Measurements from ENCODE around the gene ELMO1.
A peak's percentile ranks its signal among the peaks of the same experiment; 100 is the strongest.

Gene ELMO1

DNA sequence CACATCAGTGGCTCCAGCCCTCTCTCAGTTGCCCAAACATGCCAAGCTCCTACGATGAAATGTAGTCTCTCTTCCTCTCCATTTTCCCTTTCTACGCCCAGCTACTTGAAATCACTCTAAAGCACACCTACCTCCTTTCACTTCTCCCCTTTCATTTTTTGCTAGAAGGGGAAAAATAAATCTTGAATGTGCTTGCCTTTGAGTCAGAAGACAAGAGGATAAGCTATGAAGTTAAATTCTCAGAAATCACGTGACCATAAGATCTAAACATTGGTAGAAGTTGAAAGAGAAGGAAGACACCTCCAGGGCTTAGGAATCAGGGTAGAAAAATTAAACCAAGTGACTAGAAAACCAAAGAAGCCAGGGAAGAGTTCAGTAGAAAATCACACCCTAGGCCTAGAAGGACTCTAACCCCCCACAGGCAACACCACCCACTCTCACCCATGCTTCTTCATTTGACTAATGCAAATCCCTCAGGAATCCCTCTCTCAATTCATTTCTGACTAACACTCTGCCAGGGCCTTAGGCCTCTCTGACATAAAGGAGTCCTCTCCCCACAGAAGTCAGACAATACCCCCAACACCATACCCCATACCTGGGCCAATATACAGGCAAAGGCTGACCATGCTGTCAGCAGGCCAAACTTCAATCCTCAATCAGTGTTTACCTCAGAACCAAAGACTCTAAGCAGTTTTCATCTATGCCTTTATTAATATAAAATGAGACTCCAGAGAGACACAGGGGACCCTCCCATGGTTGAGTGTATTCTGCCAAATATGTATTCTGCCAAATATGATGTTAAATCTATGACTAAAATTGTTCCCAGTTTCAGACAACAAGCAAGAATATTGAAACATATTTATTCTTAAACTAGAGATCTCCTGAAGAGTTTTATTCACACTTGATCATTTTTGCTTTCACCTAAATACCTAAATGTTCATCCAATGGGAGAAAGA, 84.8 kb downstream of the ELMO1 start:
- Mint-ChIP-seq H3K36me3 (peaks cover 14% of the 10 kb centered on the region), H3K27ac (peak overlapping the region; percentile 100), H3K27me3 (no peaks in the 10 kb centered on the region), H3K4me1 (peaks cover 92% of the 10 kb centered on the region), H3K4me3 (peak overlapping the region; percentile 78), H3K9me3 (peaks cover 14% of the 10 kb centered on the region)

- peaks cover 92% of the 10 kb centered on the region for H3K4me1 Mint-ChIP-seq
- H3K4me3 Mint-ChIP-seq = peak overlapping the region; percentile 78
- H3K36me3 Mint-ChIP-seq = peaks cover 17% of the 10 kb centered on the region
- H3K27me3 Mint-ChIP-seq = no peaks in the 10 kb centered on the region
- peaks cover 14% of the 10 kb centered on the region for H3K9me3 Mint-ChIP-seq
- H3K27ac Mint-ChIP-seq = peak overlapping the region; percentile 100
Observed at GRCh38 chr7:37362802-37363201, 85.9 kb downstream of the ELMO1 start.

DNA sequence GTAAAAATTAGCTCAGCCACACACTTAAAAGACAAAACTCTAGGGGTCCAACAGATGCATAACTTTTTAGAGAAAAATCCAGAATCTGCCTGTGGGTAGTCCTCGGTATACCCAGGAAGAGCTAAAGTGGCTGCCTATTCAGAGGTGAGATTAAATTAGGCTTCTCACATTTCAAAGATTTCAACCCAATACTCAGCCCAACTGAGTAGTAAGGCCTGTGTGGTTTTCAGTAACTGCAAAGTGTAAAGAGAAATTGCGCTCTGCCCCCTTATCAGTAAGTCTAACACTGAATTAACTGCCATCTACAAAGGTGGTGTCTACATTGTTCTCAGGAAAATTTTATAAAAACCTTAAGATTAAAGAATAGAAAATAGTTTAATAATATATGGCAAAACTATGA, 88.2 kb downstream of the ELMO1 start:
- Mint-ChIP-seq H3K36me3 (peaks cover 18% of the 10 kb centered on the region), H3K4me3 (peak overlapping the region; percentile 73), H3K4me1 (peaks cover 91% of the 10 kb centered on the region), H3K27me3 (no peaks in the 10 kb centered on the region), H3K9me3 (peaks cover 14% of the 10 kb centered on the region), H3K27ac (peak overlapping the region; percentile 91)

GRCh38 chr7:37359662-37360444, 88.8 kb downstream of the ELMO1 start:
- peaks cover 18% of the 10 kb centered on the region for H3K36me3 Mint-ChIP-seq
- no peaks in the 10 kb centered on the region for H3K27me3 Mint-ChIP-seq
- H3K9me3 Mint-ChIP-seq = peaks cover 14% of the 10 kb centered on the region
- H3K27ac Mint-ChIP-seq = peak overlapping the region; percentile 91
- peaks cover 91% of the 10 kb centered on the region for H3K4me1 Mint-ChIP-seq
- H3K4me3 Mint-ChIP-seq = peak overlapping the region; percentile 73

GRCh38 chr7:37359180-37359579, 89.5 kb downstream of the ELMO1 start:
- Mint-ChIP-seq H3K4me3 (no peak overlapping the region), H3K4me1 (peaks cover 91% of the 10 kb centered on the region), H3K9me3 (peaks cover 14% of the 10 kb centered on the region), H3K36me3 (peaks cover 20% of the 10 kb centered on the region), H3K27ac (no peak overlapping the region), H3K27me3 (no peaks in the 10 kb centered on the region)

GRCh38 chr7:37357637-37357996, 91.0 kb downstream of the ELMO1 start:
- peak overlapping the region; percentile 98 for H3K27ac Mint-ChIP-seq
- H3K36me3 Mint-ChIP-seq = peaks cover 14% of the 10 kb centered on the region
- no peak overlapping the region for H3K4me3 Mint-ChIP-seq
- H3K9me3 Mint-ChIP-seq = peaks cover 3% of the 10 kb centered on the region
- no peaks in the 10 kb centered on the region for H3K27me3 Mint-ChIP-seq
- H3K4me1 Mint-ChIP-seq = peaks cover 89% of the 10 kb centered on the region

DNA sequence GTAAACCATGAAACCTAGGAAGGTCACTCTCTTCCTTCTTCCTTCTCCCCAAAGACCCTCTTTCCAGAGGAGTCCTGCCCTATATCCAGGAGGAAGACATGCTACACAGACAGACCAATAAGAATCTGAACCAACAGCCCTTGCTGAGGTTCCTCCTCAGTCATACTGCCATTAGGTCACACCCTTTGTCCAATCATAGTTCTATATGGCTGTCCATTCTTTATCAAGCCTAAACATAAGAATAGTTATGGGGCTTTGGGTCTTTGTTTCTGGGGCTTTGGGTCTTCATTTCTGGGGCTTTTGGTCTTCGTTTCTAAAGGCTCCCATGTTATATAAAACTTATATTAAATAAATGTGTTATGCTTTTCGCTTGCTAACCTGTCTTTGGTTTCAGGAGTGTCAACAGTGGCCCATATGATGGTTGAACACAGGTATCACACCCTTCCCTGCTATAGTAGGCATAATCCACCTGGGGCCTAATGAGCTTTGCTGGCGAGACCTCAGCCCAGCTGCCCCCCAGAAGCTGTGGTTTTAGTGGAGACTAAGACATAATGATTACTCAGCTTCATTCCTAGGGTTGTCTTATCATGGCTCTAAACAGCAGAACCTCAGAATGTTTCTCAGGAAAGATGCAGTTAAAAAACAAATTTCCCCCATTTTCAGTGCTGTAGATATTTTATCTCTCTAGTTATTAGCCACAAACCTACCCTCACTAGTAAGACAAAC, 91.6 kb downstream of the ELMO1 start:
- Mint-ChIP-seq H3K36me3 (peaks cover 12% of the 10 kb centered on the region), H3K27me3 (no peaks in the 10 kb centered on the region)

GRCh38 chr7:37354656-37355131, 94.0 kb downstream of the ELMO1 start:
- H3K27ac Mint-ChIP-seq = peak overlapping the region; percentile 99
- H3K4me3 Mint-ChIP-seq = peak overlapping the region; percentile 91
- H3K9me3 Mint-ChIP-seq = no peaks in the 10 kb centered on the region
- no peaks in the 10 kb centered on the region for H3K27me3 Mint-ChIP-seq
- peaks cover 14% of the 10 kb centered on the region for H3K36me3 Mint-ChIP-seq
- H3K4me1 Mint-ChIP-seq = peaks cover 94% of the 10 kb centered on the region

More for the DNA sequence above, 91.6 kb downstream of the ELMO1 start:
- Mint-ChIP-seq H3K4me3 (no peak overlapping the region), H3K27ac (peak overlapping the region; percentile 98), H3K4me1 (peaks cover 89% of the 10 kb centered on the region), H3K9me3 (no peaks in the 10 kb centered on the region)

- Mint-ChIP-seq H3K4me1 (peaks cover 92% of the 10 kb centered on the region), H3K27ac (peak overlapping the region; percentile 99), H3K36me3 (peaks cover 14% of the 10 kb centered on the region), H3K9me3 (no peaks in the 10 kb centered on the region), H3K27me3 (no peaks in the 10 kb centered on the region), H3K4me3 (peak overlapping the region; percentile 91)
Observed at GRCh38 chr7:37353949-37354655, 94.6 kb downstream of the ELMO1 start.

DNA sequence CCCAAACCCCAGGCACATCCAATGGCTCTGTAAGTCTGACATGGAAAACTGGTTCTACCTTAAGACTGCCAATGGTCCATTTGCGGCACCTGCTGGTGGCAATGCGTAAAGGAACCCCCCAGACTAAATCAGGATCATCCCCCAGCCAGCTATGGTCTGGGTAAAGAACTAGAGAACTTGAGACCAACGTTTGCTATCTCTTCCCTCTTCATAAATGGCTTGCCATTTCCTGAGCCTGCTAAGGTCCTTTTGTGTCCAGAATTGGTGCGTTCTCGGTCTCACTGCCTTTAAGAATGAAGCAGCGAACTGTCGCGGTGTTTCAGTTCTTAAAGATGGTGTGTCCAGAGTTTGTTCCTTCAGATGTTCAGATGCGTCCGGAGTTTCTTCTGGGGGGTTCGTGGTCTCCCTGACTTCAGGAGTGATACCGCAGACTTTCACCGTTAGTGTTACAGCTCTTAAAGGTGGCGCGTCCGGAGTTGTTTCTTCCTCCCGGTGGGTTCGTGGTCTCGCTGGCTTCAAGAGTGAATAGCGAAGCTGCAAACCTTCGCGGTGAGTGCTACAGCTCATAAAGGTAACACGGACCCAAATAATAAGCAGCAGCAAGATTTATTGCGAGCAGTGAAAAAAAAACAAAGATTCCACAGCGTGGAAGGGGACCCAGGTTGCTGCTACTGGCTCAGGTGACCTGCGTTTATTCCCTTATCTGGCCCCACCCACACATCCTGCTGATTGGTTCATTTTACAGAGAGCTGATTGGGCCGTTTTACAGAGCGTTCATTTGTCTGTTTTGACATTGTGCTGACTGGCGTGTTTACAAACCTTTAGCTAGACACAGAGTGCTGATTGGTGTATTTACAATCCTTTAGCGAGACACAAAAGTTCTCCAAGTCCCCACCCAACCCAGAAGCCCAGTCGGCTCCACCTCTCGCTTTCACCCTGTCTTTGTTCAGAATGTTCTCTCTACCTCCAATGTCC, 95.4 kb downstream of the ELMO1 start:
- peak overlapping the region; percentile 99 for H3K27ac Mint-ChIP-seq
- H3K9me3 Mint-ChIP-seq = no peaks in the 10 kb centered on the region

DNA sequence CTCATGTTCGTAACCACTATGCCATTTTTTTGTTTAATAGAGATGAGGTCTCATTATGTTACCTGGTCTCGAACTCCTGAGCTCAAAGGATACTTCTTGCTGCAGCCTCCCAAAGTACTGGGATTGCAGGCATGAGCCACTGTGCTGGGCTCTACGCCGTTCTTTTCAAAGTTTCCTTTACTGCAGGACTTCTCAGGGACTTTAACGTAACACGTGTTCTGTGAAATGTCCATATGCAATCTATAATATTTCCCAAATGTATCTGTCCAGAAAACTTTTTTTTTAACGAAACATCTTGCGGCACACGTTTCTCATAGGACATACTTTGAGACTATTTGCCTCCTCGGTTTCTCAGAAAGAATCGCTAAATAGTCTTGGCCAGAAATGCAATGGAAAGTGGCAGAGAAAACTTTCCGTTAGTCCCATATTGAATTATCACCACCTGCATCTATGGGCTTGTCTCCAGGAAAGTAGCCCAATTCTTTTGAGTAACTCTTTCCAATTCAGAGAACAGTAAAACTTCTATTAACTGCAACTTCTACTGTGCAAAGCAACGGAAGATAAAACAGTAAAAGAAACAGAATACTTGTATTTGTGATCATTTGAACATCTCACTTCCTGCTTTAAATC, 96.3 kb downstream of the ELMO1 start:
- Mint-ChIP-seq H3K4me3 (peak overlapping the region; percentile 91), H3K4me1 (peaks cover 94% of the 10 kb centered on the region), H3K9me3 (no peaks in the 10 kb centered on the region), H3K27me3 (no peaks in the 10 kb centered on the region), H3K27ac (peak overlapping the region; percentile 99), H3K36me3 (peaks cover 19% of the 10 kb centered on the region)

More for the DNA sequence above, 95.4 kb downstream of the ELMO1 start:
- Mint-ChIP-seq H3K4me1 (peaks cover 94% of the 10 kb centered on the region), H3K27me3 (no peaks in the 10 kb centered on the region), H3K36me3 (peaks cover 17% of the 10 kb centered on the region), H3K4me3 (peak overlapping the region; percentile 91)

DNA sequence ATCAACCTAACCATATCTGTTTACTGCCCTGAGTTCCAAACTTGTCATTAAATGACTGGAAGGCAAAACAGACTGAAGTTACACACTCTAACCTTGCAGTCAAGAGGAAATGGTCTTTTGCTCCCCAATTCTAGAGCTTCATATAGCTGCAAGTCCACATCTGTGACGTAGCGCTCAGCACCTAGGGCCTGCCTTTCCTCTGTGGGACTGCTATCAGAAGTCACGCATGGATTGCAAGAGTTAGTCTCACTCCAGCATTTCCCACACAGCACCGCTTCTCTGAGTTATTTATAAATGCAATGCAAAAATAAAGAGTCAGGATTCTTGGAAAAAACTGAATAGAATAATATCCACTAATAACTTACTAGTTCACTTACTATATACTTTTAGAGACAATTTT, 96.9 kb downstream of the ELMO1 start:
- peaks cover 93% of the 10 kb centered on the region for H3K4me1 Mint-ChIP-seq
- peak overlapping the region; percentile 91 for H3K4me3 Mint-ChIP-seq
- no peaks in the 10 kb centered on the region for H3K9me3 Mint-ChIP-seq
- H3K27ac Mint-ChIP-seq = peak overlapping the region; percentile 84
- no peaks in the 10 kb centered on the region for H3K27me3 Mint-ChIP-seq
- H3K36me3 Mint-ChIP-seq = peaks cover 17% of the 10 kb centered on the region

DNA sequence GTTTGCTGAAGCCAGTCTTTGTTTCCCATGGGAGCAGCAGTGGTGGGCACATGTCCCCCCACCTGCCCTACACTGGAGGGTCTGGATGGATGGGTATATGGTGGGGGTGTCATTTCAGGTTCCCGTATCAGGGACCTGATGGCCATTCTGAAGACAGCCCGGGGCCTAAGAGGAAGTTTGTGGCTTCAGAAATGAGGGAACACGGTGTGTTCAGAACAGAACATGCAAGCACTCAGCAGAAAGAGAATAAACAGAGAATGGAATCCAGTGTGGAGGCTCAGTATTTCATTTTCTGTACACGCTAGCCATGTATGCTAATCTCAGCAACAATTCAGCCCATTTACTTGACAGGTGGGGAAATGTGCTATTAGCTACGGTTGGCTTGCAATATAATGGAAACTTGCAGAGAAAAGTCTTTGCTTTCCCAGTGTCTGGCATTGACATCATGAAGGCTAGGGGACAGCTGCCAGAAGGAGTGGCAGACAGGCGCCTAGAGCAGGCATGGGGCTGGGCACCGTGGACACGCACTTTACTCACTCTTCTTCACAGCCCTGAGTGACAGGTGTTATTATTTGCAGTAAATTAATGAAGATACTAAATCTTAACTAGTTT, 98.6 kb downstream of the ELMO1 start:
- H3K4me3 Mint-ChIP-seq = peak overlapping the region; percentile 91

More for the DNA sequence above, 98.6 kb downstream of the ELMO1 start:
- no peaks in the 10 kb centered on the region for H3K9me3 Mint-ChIP-seq
- peaks cover 18% of the 10 kb centered on the region for H3K36me3 Mint-ChIP-seq
- peaks cover 87% of the 10 kb centered on the region for H3K4me1 Mint-ChIP-seq
- H3K27me3 Mint-ChIP-seq = no peaks in the 10 kb centered on the region
- H3K27ac Mint-ChIP-seq = peak overlapping the region; percentile 82
